Measurements from ENCODE around the gene MRPL44.

The MRPL44 gene

DNA sequence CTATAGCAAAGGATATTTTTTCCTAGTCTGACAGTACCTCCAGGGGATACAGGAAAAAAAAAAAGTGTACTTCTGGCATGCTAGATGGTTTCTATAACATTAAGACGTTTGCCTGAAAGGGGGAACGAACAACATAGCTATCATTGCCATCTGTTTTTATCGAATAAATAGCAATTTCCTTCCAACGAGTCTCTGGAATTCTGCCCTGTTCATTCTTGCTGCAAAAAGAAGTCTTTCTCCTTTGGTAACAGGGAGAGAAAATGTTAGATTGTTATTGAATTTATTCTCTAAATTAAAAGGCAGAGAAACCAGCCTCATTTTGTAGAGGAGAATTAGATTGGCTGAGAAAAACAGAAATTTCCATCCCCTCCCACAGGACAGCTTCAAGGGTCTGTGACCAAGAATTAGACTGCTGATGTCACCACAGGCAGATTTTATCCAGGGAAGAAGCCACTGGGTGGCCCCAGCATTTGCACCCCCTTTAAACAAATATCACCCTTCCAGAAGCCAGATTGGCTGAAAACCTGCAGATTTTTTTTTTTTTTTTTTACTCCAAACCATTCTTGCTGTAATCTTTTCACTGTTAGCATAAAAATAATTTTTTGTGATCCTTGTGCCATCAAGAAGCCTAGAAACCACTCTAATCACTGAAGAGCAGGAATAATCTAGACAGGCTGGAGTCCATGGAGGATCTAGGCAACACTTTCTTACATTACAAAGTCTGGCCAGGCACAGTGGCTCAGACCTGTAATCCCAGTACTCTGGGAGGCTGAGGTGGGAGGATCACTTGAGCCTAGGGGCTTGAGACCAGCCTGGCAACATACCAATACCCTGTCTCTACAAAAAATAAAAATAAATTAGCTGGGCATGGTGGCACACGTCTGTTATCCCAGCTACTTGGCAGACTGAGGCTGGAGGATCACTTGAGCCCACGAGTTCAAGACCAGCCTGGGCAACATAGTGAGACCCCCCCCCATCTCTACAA lies 24.2 kb upstream of the MRPL44 start:
- Histone ChIP-seq H3F3A (ENCODE audit: insufficient read depth, low read length) (no peaks in the 10 kb centered on the region), H3K4me1 (ENCODE audit: insufficient read depth, low read length, severe bottlenecking) (no peaks in the 10 kb centered on the region), H3K4me3 (ENCODE audit: low read depth, low read length, poor library complexity, severe bottlenecking) (no peak overlapping the region), H4K20me1 (ENCODE audit: insufficient read depth, low read length) (no peaks in the 10 kb centered on the region), H2AFZ (ENCODE audit: low read length) (no peak overlapping the region), H3K27ac (ENCODE audit: low read depth, low read length, poor library complexity, severe bottlenecking) (no peak overlapping the region), H3K4me2 (ENCODE audit: low read length) (no peak overlapping the region), H3K9me2 (ENCODE audit: low read depth, low read length) (no peaks in the 10 kb centered on the region), H3K36me3 (ENCODE audit: insufficient read depth, low read length) (no peaks in the 10 kb centered on the region), H3K27me3 (ENCODE audit: insufficient read depth, low read length) (no peaks in the 10 kb centered on the region), H3K9me3 (ENCODE audit: low read length) (no peaks in the 10 kb centered on the region), H3K9ac (ENCODE audit: low read length) (no peak overlapping the region), H3K79me2 (ENCODE audit: insufficient read depth, low read length) (no peaks in the 10 kb centered on the region)
- no peak for TF ChIP-seq EZH2 (IDR thresholded peaks at IDR 0.05; ENCODE audit: borderline replicate concordance, low read length)
- TF ChIP-seq, protein P1, sequence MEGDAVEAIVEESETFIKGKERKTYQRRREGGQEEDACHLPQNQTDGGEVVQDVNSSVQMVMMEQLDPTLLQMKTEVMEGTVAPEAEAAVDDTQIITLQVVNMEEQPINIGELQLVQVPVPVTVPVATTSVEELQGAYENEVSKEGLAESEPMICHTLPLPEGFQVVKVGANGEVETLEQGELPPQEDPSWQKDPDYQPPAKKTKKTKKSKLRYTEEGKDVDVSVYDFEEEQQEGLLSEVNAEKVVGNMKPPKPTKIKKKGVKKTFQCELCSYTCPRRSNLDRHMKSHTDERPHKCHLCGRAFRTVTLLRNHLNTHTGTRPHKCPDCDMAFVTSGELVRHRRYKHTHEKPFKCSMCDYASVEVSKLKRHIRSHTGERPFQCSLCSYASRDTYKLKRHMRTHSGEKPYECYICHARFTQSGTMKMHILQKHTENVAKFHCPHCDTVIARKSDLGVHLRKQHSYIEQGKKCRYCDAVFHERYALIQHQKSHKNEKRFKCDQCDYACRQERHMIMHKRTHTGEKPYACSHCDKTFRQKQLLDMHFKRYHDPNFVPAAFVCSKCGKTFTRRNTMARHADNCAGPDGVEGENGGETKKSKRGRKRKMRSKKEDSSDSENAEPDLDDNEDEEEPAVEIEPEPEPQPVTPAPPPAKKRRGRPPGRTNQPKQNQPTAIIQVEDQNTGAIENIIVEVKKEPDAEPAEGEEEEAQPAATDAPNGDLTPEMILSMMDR (IDR thresholded peaks at IDR 0.05; ENCODE audit: low read length), result no peak

DNA sequence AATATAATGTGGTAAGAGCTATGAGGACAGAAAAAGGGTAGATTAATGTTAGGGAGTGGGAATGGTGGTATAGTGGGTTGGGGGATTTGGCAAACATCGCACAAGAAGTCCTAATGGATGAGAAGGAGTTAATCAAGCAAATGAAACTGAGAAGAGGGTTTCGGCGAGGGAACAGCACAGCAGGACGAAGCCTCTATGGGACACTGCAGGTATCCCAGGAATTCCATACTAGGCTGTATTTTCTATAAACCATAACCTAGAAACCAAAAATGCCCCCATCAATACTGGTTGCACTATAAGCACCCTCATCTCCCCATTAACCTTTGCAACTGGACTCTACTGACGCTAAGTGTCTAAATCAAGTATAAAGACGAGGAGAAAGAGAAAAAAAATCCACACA lies 22.4 kb upstream of the MRPL44 start:
- Histone ChIP-seq H3K36me3 (ENCODE audit: insufficient read depth, low read length) (no peaks in the 10 kb centered on the region), H3K9me2 (ENCODE audit: low read depth, low read length) (no peaks in the 10 kb centered on the region), H3K9me3 (ENCODE audit: low read length) (no peaks in the 10 kb centered on the region), H3K9ac (ENCODE audit: low read length) (no peak overlapping the region), H3K27ac (ENCODE audit: low read depth, low read length, poor library complexity, severe bottlenecking) (no peak overlapping the region), H3K4me3 (ENCODE audit: low read depth, low read length, poor library complexity, severe bottlenecking) (no peak overlapping the region), H3K79me2 (ENCODE audit: insufficient read depth, low read length) (no peaks in the 10 kb centered on the region), H2AFZ (ENCODE audit: low read length) (no peak overlapping the region), H3K27me3 (ENCODE audit: insufficient read depth, low read length) (no peaks in the 10 kb centered on the region), H3K4me1 (ENCODE audit: insufficient read depth, low read length, severe bottlenecking) (no peaks in the 10 kb centered on the region), H4K20me1 (ENCODE audit: insufficient read depth, low read length) (no peaks in the 10 kb centered on the region), H3F3A (ENCODE audit: insufficient read depth, low read length) (no peaks in the 10 kb centered on the region), H3K4me2 (ENCODE audit: low read length) (no peak overlapping the region)
- TF ChIP-seq, protein P1 (IDR thresholded peaks at IDR 0.05; ENCODE audit: low read length), result no peak
- no peak for TF ChIP-seq EZH2 (IDR thresholded peaks at IDR 0.05; ENCODE audit: borderline replicate concordance, low read length)

DNA sequence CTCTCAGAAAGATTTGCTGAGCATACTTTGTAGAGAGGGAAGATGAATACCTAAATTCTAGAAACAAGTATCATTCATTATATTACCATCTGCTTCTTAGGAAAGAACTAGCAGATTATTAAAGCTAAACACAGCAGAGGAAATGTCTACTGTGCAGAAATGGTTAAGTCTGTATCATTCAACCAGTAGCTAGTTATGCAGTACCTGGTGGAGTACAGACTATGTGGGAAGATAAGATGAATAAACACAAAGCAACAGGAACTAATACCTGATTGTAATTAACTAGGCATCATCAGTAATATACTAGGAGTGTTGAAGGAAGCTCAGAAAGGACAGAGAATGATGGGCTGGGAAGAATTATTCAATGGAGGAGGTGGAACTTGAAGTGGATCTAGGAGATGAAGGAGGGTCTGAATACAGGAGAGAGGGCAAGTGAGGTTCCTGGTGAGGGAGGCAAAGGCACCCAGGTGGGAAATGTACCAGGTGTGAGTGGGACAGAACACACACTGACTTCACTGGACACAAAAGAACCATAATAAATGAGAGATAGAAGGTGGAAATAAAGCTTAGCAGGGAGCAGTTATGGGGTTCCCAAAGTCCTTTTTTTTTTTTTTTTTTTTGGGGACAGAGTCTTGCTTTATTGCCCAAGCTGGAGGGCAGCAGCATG lies 21.7 kb upstream of the MRPL44 start:
- no peak overlapping the region for H3K9ac ChIP-seq (ENCODE audit: low read length)
- no peaks in the 10 kb centered on the region for H3F3A ChIP-seq (ENCODE audit: insufficient read depth, low read length)
- H3K27ac ChIP-seq (ENCODE audit: low read depth, low read length, poor library complexity, severe bottlenecking), result no peak overlapping the region
- H3K4me1 ChIP-seq (ENCODE audit: insufficient read depth, low read length, severe bottlenecking), result no peaks in the 10 kb centered on the region
- H3K4me3 ChIP-seq (ENCODE audit: low read depth, low read length, poor library complexity, severe bottlenecking), result no peak overlapping the region
- no peaks in the 10 kb centered on the region for H3K79me2 ChIP-seq (ENCODE audit: insufficient read depth, low read length)
- H3K9me2 ChIP-seq (ENCODE audit: low read depth, low read length), result no peaks in the 10 kb centered on the region
- H3K27me3 ChIP-seq (ENCODE audit: insufficient read depth, low read length), result no peaks in the 10 kb centered on the region
- H3K36me3 ChIP-seq (ENCODE audit: insufficient read depth, low read length), result no peaks in the 10 kb centered on the region
- no peaks in the 10 kb centered on the region for H3K9me3 ChIP-seq (ENCODE audit: low read length)
- H4K20me1 ChIP-seq (ENCODE audit: insufficient read depth, low read length), result no peaks in the 10 kb centered on the region
- H3K4me2 ChIP-seq (ENCODE audit: low read length), result no peak overlapping the region
- TF ChIP-seq, protein P1 (IDR thresholded peaks at IDR 0.05; ENCODE audit: low read length), result no peak
- no peak for TF ChIP-seq EZH2 (IDR thresholded peaks at IDR 0.05; ENCODE audit: borderline replicate concordance, low read length)
- H2AFZ ChIP-seq (ENCODE audit: low read length), result no peak overlapping the region

Data from OCI-LY1 (cell line).